HEK293T (cell line): ENCODE results near the gene LCE5A.

Experiments
- ARNT ChIP-seq: fragments of 450-650 bp; IDR thresholded peaks from 2 replicates; pipeline ENCODE4 v1.6.1; 2017; ENCODE audit warnings: mild to moderate bottlenecking
- BHLHE40 ChIP-seq: fragments of 450-650 bp; IDR thresholded peaks from 2 replicates; pipeline ENCODE4 v1.6.1; 2016; ENCODE audit warnings: mild to moderate bottlenecking, moderate library complexity, borderline replicate concordance
- CTBP1 ChIP-seq: fragments of 450-650 bp; IDR thresholded peaks from 2 replicates; pipeline ENCODE4 v1.6.1; 2016; ENCODE audit warnings: borderline replicate concordance
- ELF4 ChIP-seq: fragments of 450-650 bp; IDR thresholded peaks from 2 replicates; pipeline ENCODE4 v1.6.1; 2017; ENCODE audit warnings: antibody characterized with exemption
- FOXK2 ChIP-seq: fragments of 450-650 bp; IDR thresholded peaks from 2 replicates; pipeline ENCODE4 v1.6.1; 2016; ENCODE audit warnings: mild to moderate bottlenecking
- FOXM1 ChIP-seq: fragments of 450-650 bp; IDR thresholded peaks from 2 replicates; pipeline ENCODE4 v1.6.1; 2017; ENCODE audit warnings: mild to moderate bottlenecking, borderline replicate concordance
- L3MBTL2 ChIP-seq: fragments of 450-650 bp; conservative IDR thresholded peaks from 2 replicates; pipeline ENCODE4 v1.6.1; 2016; ENCODE audit warnings: mild to moderate bottlenecking
- LEF1 ChIP-seq: fragments of 450-650 bp; IDR thresholded peaks from 2 replicates; pipeline ENCODE4 v1.6.1; 2017; ENCODE audit warnings: mild to moderate bottlenecking, borderline replicate concordance
- NFRKB ChIP-seq: fragments of 450-650 bp; IDR thresholded peaks from 2 replicates; pipeline ENCODE4 v1.6.1; 2016; ENCODE audit warnings: mild to moderate bottlenecking, moderate library complexity
- PKNOX1 ChIP-seq: fragments of 450-650 bp; IDR thresholded peaks from 2 replicates; pipeline ENCODE4 v1.6.1; 2016
- SP1 ChIP-seq: fragments of 450-650 bp; IDR thresholded peaks from 2 replicates; pipeline ENCODE4 v1.6.1; 2017
- SUZ12 ChIP-seq: fragments of 450-650 bp; IDR thresholded peaks from 2 replicates; pipeline ENCODE4 v1.6.1; 2016; ENCODE audit warnings: mild to moderate bottlenecking
- TARDBP ChIP-seq: fragments of 450-650 bp; IDR thresholded peaks from 2 replicates; pipeline ENCODE4 v1.6.1; 2016
- ZNF384 ChIP-seq: fragments of 450-650 bp; IDR thresholded peaks from 2 replicates; pipeline ENCODE4 v1.6.1; 2016

- TF ChIP-seq SP1 (no peak), PKNOX1 (no peak), SUZ12 (no peak), ZNF384 (no peak), NFRKB (no peak), L3MBTL2 (no peak), FOXK2 (no peak), FOXM1 (no peak), ELF4 (no peak), TARDBP (no peak), CTBP1 (no peak), ARNT (no peak), BHLHE40 (no peak), LEF1 (no peak)
Measured at GRCh38 chr1:152525080-152525641, 14.6 kb downstream of the LCE5A start.
